NB4 (cell line): Measurements from ENCODE around the gene MEPCE.
"Not testable (repeated sequence)": the region's sequence is repeated elsewhere in the genome, so short reads cannot be mapped to it uniquely, and the experiment has no call there.

ENCODE experiments used
- CTCF ChIP-seq: IDR thresholded peaks from one replicate; pipeline ENCODE4 v1.5.1; 2012; ENCODE audit warnings: low read depth, low read length
- MAX ChIP-seq: IDR thresholded peaks from 2 replicates; pipeline ENCODE4 v1.6.1; 2011; ENCODE audit warnings: low read depth, low read length
- POLR2A ChIP-seq: IDR thresholded peaks from 2 replicates; pipeline ENCODE4 v1.6.1; 2011; ENCODE audit warnings: mild to moderate bottlenecking; ENCODE audit not compliant: insufficient read length; ENCODE audit errors: extremely low read depth

- TF ChIP-seq CTCF, POLR2A, MAX: not testable (repeated sequence)
These were observed 9.6 kb downstream of the MEPCE start for GRCh38 chr7:100439244-100439643.
